D721Med (cell line): ENCODE results near the gene SLC12A8.

ENCODE experiments used
- DNase-seq: peaks from one replicate; pipeline ENCODE4 v3.0.0; 2011; ENCODE audit warnings: low spot score; ENCODE audit not compliant: insufficient read length
- FAIRE-seq: peaks from 2 replicates; lab custom pipeline; 2011; peaks lifted over from hg19 to GRCh38; lab: Jason Lieb, UNC
- CTCF ChIP-seq: IDR thresholded peaks from 2 replicates; pipeline ENCODE4 v1.5.1; 2012; ENCODE audit warnings: mild to moderate bottlenecking, control low read depth; ENCODE audit not compliant: insufficient read depth; ENCODE audit errors: missing control alignments

Gene SLC12A8

DNA sequence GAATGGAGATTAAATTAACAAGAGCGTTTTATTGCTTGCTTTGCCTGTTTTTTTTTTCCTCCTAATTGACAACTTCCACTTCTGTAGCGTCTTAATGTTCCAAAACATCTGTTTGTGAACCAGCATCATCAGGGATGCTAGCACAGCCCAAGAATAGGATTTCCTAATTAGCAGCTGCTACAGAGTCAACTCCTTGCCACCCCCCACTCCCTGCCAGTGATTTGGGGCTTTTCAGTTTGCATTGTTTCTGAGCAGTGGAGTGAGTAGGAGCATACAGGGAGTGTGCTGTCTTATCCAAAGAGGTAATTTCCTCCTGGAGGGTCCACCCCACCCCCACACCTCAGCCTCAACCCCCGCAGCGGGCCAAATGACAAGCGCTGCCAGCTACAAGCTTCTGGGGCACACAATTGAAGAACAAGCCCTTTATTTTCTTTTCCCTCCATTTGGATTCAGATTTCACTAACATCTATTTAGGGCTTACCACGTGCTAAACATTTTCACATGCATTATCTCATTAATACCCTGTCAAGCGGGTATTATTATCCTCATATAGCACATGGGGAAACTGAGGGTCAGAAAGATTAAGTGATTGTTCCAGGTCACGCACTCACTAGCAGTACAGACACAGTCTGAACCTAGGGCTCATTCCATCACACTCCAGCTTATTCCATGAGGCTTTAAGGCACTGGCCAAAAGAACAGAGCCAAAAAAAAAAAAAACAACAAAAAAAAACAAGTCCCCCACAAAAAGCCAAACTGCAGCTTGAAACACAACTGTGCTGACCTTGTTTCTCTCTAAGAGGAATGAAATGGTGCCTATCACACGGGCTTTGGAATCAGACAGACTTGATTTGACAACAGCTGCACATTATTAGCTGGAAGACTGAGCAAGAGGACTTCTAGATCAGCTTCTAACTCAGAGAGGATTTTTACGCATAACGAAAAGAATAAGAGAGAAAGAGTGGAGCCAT lies 173.1 kb downstream of the SLC12A8 start:
- TF ChIP-seq CTCF: no peak
- no peak for DNase-seq
- no peak for FAIRE-seq

DNA sequence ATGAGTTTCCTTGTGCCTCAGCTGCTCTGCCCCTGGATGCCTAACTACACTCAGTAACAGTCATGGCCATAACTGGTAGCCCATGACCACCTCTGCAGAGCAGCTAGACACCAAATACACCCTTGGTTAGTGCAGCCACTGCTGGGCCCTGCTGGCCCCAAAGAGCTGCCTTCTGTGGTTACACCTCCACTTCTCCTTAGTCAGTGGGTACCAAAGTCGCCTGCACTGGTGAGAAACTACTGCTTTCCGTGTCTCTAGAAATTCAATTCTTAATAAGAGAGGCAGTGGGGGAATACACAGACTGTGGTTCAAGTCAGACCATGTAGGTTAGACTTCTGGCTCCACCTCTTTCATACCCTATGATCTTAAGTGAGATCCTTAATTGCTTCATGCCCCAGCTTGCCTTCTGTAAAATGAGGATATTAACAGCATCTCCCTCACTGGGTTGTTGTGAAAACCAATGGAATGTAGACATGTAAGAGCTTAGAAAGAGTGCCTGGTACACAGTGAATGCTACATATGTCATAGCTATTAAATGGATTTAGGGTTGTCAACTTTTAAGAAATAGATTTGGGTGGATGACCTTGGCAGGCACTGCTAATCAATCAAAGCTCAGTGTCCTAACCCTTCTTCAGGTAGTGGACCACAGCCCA lies 174.9 kb downstream of the SLC12A8 start:
- no peak for FAIRE-seq
- DNase-seq: no peak

GRCh38 chr3:125035217-125035616 lies 177.3 kb downstream of the SLC12A8 start:
- DNase-seq (no peak), FAIRE-seq (no peak)
- no peak for TF ChIP-seq CTCF

More for the DNA sequence above, 174.9 kb downstream of the SLC12A8 start:
- TF ChIP-seq CTCF: no peak

DNA sequence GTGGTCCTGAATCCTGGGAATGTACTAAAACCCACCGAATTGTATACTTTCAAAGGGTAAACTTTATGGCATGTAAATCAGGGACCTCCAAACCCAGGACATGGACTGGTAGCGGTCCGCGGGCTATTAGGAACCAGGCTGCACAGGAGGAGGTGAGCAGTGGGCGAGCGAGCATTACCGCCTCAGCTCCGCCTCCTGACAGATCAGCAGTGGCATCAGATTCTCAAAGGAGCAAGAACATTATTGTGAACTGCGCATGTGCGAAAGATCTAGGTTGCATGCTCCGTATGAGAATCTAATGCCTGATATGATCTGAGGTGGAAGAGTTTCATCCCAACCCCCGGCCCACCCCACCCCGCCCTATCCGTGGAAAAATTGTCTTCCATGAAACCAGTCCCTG lies 178.9 kb downstream of the SLC12A8 start:
- FAIRE-seq: no peak
- DNase-seq: no peak
- TF ChIP-seq CTCF: no peak

DNA sequence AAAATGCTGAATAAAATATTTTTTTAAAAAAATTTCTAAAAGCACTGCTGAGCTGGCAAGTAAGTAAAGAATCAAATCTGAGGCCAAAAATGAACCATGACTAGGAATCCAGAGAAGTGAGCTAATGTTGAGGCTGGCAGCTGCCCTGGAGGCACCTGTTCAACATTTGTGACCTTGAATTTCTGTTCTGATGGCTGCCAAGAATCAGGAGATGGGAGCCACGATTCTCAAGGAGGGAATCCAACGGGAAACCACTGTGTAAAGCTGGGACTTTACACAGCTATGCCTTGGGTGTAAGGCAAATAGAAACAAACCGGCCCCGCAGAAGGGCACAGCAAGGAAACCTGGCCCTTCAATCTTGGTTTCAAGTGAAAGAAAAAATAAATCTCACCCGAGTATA lies 179.4 kb downstream of the SLC12A8 start:
- FAIRE-seq: no peak
- TF ChIP-seq CTCF: no peak
- DNase-seq: no peak

DNA sequence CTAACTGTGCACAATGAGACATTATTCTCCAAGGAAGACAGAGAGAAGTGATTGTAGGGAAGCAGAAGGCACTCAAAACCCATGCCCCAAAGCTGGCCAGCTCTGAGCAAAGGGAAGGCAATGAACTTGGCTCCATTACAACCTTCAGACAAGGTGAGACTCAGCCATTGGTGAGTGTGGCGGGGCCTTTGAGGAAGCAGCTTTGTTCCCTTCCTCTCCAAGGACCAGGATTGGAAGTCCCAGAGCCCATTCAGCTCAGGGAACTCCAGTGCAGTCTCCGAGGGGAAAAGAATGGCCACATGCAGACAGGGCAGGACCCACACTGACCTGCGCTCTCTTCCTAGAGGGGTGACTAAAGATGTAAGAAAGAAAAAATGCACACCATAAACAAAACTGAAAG lies 179.9 kb downstream of the SLC12A8 start:
- TF ChIP-seq CTCF: no peak
- FAIRE-seq: no peak

More for the DNA sequence above, 179.9 kb downstream of the SLC12A8 start:
- DNase-seq: no peak
